K562 (cell line): ENCODE data around the gene HMG20B. TPM values are rescaled to one million over a fixed set of nuclear protein-coding genes. Genes with fewer than 3 reads are reported as not detected.
A peak's percentile ranks its signal among the peaks of the same experiment; 100 is the strongest.

Source experiments
- ELF1 ChIP-seq: fragments of 200-800 bp; sonication (Bioruptor generic); IDR thresholded peaks from 2 replicates; pipeline ENCODE4 v1.6.1; 2016; ENCODE audit warnings: missing genetic modification characterization, missing compliant biosample characterization
- FOS ChIP-seq: IDR thresholded peaks from 3 replicates; pipeline ENCODE4 v1.6.1; 2011; ENCODE audit not compliant: insufficient read length; ENCODE audit errors: extremely low read depth
- PCBP1 ChIP-seq: fragments of 200-400 bp; formaldehyde crosslinking; IDR thresholded peaks from 2 replicates; pipeline ENCODE4 v1.6.1; 2018; ENCODE audit warnings: mild to moderate bottlenecking, low read depth, low read length; ENCODE audit not compliant: poor library complexity, severe bottlenecking
- PRDM10 ChIP-seq: fragments of 450-650 bp; IDR thresholded peaks from 2 replicates; pipeline ENCODE4 v1.6.1; 2018; ENCODE audit not compliant: partially characterized antibody
- RAD51 ChIP-seq: fragments of 450-650 bp; IDR thresholded peaks from 2 replicates; pipeline ENCODE4 v1.7.1; 2016; ENCODE audit warnings: low read depth, mild to moderate bottlenecking, borderline replicate concordance
- UBTF ChIP-seq, 2 experiments: IDR thresholded peaks; 2 replicates each; pipeline ENCODE4 v1.6.1; 2012; ENCODE audit warnings: improper control_type of control experiment in 2 of 2, low read depth in 2 of 2, low read length in 2 of 2, borderline replicate concordance in 1 of 2
- ZNF518B ChIP-seq: fragments of 250-450 bp; sonication (Bioruptor Pico); IDR thresholded peaks from 2 replicates; pipeline ENCODE4 v1.5.0; 2021; ENCODE audit warnings: mild to moderate bottlenecking, moderate library complexity
- polyA plus RNA-seq, 8 experiments: library from polyadenylated mRNA; depleted of rRNA in 4 of 8; stranded (reverse) in 5 of 8; unstranded in 3 of 8; fragments of >200 nt; fragmentation: Nextera tagmentation in 2 of 8; fragmentation: Illumina TruSeq in 1 of 8; extraction: Ambion mirVana in 2 of 8; extraction: Trizol in 1 of 8; gene quantifications; 2 replicates each; pipeline versions ENCODE4 v1.2.1 to v1.2.3, GENCODE V29; 2011 to 2014; ENCODE audit warnings: inconsistent platforms in 1 of 8, missing spikeins in 1 of 8
- total RNA-seq, 7 experiments: library from RNA; depleted of rRNA in 6 of 7; stranded (reverse); fragments of >200 nt in 6 of 7; fragmentation: Illumina TruSeq in 2 of 7; extraction: Trizol in 2 of 7; gene quantifications; 2 replicates each; pipeline versions ENCODE4 v1.2.1 to v1.2.3, GENCODE V29; 2011 to 2021; ENCODE audit warnings: low replicate concordance in 1 of 7

The HMG20B gene
- total and polyA plus RNA-seq, 9 of the 15 experiments (the other 6 are each of a cell fraction or from before 2014, with no cell fraction given): 0.35 to 172 (median 38.6) TPM

GRCh38 chr19:3573162-3573857 is 566 bp downstream of the HMG20B start (continued):
- TF ChIP-seq PRDM10 (no peak), ELF1 (tag) (no peak), FOS (no peak), ZNF518B (CRISPR knock-in tag) (no peak), UBTF (IDR thresholded peaks at IDR 0.05; ENCODE audit: borderline replicate concordance in 1 of 2, low read depth in 2 of 2, low read length in 2 of 2) (0 out of 4 replicates have a peak, but pooled peaks of 1 of the 2 experiments have one; percentile 19), RAD51 (no peak), PCBP1 (peak; percentile 61)
